ENCODE results near the gene THTPA. TPM values are rescaled to one million over a fixed set of nuclear protein-coding genes. Genes with fewer than 3 reads are reported as not detected.

The THTPA gene
- total RNA-seq, 4 donors from 2014 or later = 2.8 to 10.9 (median 10.7) TPM

DNA sequence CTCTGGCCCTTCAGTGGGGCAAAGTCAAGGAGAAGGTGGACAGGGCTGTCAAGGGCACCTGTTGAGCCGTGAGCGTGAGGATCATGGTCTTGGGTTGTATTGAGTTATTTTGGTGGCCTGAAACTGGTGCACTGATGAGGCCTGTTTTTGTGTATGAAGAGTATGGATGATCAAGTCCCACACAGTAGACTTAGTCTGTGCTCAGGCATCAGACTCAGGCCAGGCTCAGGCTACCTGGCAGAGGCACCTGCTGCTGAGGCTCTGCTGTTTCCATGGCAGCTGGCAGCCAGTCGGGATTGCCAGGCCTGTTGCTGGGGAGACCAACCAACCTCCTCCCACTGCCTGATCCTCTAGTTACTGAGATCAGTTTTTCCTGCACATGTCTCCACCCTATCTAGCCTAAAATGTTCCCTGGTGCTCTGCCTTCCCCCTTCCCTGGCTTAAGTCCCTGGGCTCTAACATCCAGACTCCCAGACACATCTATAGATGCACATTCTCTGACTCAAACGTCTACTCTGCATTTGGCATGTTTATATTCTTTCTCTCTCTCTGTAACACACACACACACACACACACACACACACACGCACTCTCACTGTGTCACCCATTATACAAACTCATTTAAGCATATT, 17.4 kb downstream of the THTPA start:
- peak in 1 of 2 donors; percentile 62 for DNase-seq (ENCODE audit: low spot score in 2 of 2)
- 73 to 76% methylated on average over 5 of the region's 5 CpGs for WGBS, 2 donors
- intact Hi-C loops (cut with DNase I; ENCODE audit: low total_unique reads) = no loop called here
- no peak overlapping the region for H3K4me3 ChIP-seq (ENCODE audit: low read depth, poor library complexity, severe bottlenecking)
- TF ChIP-seq POLR2A (IDR thresholded peaks at IDR 0.05) = no peak
- TF ChIP-seq, protein P1, sequence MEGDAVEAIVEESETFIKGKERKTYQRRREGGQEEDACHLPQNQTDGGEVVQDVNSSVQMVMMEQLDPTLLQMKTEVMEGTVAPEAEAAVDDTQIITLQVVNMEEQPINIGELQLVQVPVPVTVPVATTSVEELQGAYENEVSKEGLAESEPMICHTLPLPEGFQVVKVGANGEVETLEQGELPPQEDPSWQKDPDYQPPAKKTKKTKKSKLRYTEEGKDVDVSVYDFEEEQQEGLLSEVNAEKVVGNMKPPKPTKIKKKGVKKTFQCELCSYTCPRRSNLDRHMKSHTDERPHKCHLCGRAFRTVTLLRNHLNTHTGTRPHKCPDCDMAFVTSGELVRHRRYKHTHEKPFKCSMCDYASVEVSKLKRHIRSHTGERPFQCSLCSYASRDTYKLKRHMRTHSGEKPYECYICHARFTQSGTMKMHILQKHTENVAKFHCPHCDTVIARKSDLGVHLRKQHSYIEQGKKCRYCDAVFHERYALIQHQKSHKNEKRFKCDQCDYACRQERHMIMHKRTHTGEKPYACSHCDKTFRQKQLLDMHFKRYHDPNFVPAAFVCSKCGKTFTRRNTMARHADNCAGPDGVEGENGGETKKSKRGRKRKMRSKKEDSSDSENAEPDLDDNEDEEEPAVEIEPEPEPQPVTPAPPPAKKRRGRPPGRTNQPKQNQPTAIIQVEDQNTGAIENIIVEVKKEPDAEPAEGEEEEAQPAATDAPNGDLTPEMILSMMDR (IDR thresholded peaks at IDR 0.05) = no peak

DNA sequence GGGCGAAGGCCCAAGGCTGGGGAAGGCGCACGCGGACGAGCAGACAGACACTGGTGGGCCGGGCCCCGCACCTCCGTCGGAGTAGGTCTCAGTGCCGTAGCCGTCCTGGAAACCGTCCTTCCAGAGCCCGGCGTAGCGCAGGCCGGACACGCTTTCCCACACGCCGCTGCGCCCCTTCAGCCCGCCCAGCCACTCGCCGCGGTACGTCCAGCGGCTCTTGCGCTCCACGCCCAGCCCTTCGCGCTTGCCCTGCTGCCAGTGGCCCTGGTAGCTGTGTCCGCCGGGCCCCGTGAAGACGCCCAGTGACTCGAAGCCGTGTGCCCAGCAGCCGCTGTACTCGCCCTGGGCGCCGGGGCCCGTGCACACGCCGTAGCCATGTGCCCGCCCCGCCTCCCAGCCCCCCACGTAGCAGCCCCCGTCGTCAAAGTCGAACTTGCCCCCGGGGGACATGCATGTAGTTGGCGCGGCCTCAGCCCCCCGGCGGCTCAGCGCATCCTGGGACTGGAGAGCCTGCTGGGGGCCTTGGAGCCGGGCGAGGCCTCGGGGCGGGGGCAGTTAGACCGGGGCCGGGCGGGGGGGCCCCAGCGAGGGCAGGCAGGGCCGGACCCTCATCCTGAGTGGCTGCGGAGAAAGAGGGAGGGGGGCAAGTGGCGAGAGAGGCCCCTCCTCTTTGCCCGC, 21.1 kb downstream of the THTPA start:
- DNase-seq (ENCODE audit: low spot score in 2 of 2) = peak in 1 of 2 donors; percentile 85
- WGBS, 2 donors = 3% methylated on average over 52 to 56 of the region's 67 CpGs
- H3K4me3 ChIP-seq (ENCODE audit: low read depth, poor library complexity, severe bottlenecking) = no peak overlapping the region
- TF ChIP-seq POLR2A (IDR thresholded peaks at IDR 0.05) = no peak
- TF ChIP-seq, protein P1 (IDR thresholded peaks at IDR 0.05) = no peak
- intact Hi-C loops (cut with DNase I; ENCODE audit: low total_unique reads) = no loop called here

DNA sequence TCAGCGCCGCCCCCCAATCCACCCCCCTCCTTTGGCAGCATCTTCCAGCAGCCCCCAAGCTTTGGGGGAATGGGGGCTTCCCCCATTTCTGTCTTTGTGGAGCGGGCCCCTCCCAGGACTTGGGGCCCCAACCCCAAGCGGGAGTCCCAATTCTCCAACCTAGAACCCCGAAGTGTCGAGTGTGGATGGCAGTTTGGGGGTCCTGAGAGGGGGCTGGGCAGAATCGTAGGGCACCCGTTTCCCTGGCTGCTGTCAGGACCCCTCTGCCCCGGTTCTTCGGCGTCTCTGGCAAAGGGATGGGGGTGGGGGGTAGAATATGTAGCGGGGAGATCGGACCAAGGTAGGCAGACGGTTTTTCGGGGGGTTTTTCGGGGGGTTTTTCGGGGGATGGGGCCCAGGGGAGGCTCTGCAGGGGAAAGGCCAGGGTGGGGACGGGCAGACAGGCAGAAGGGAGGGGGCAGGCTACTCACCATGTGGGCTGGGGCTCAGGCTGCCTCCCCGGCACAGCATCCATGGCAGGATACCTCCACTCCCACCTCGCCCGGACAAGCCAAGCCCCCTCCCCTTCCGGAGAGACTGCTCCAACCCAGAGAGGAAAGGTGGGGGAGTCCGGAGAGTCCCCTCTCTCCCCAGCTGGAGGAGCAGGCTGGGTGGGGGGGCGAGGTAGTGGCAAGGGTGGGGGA, 21.8 kb downstream of the THTPA start:
- DNase-seq (ENCODE audit: low spot score in 2 of 2) = peak in 1 of 2 donors; percentile 42
- intact Hi-C loops (cut with DNase I; ENCODE audit: low total_unique reads) = no loop called here
- 2% methylated on average over 22 to 24 of the region's 24 CpGs for WGBS, 2 donors
- TF ChIP-seq, protein P1 (IDR thresholded peaks at IDR 0.05) = no peak
- no peak for TF ChIP-seq POLR2A (IDR thresholded peaks at IDR 0.05)
- no peak overlapping the region for H3K4me3 ChIP-seq (ENCODE audit: low read depth, poor library complexity, severe bottlenecking)

DNA sequence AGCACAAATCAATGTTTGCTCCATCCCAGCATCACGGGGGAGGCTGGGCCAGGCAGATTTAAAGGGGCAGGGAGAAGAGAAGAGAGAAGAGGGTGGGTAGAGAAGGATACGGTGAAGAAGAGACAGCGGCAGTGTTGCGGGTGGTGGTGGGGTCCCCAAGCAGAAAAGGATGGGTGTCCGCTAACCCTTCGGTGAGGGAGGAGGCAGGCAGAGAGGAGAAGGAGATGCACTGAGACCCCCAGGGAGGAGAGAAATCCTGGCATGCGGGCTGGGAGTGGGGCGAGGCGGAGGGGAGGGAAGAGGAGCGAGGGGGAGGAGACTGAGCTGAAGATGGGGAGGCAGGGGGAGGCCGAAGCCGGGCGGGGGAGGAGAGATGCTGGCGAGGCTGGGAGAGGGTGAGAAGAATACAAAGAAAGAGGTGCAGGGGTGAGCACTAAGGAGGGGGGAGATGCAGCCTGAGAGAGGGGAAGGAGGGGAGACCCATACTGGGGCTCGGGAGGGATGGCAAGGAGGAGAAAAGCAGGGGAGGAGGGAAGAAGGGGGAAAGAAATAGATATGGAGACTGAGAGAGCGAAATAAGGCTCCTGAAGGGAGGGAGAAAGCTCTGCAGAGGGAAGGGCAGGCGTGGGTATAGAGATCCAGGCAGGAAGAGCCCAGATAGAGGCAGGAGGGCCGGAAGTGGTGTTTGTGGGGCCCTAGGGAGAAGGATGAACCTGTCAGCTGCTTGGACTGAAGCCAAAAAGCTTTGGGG, 22.7 kb downstream of the THTPA start, which contains the start of gene JPH4:
Gene JPH4 (minus strand): TSS at position 231 of the 751 bp plus-strand sequence. CDS start 1,337 bp downstream, outside the sequence.
- no peak within 1 kb of the TSS for H3K4me3 ChIP-seq (ENCODE audit: low read depth, poor library complexity, severe bottlenecking)
- whole genome bisulfite sequencing, 2 donors = 19 to 23% methylated on average over 18 of the region's 18 CpGs
- TF ChIP-seq, protein P1 (IDR thresholded peaks at IDR 0.05) = no peak
- no peak for TF ChIP-seq POLR2A (IDR thresholded peaks at IDR 0.05)
- intact Hi-C loops (cut with DNase I; ENCODE audit: low total_unique reads) = no loop called here
- peak in 1 of 2 donors; percentile 80 for DNase-seq (ENCODE audit: low spot score in 2 of 2)

DNA sequence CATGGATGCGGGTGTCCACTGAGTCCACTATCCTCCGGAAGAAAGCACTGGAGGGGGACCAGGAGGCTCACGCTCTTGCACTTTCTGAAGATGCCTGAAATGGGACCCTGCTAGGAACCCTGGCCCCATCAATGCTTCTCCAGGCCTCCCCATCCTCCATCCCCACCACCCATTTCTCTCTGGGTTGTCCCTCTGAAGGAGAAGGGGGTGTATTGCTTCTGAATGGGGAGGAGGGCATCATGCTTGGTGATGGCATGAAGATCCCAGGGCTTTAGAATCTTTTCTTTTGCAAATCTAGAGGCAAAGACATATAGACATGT, 23.2 kb downstream of the THTPA start:
- peak in 1 of 2 donors; percentile 50 for DNase-seq (ENCODE audit: low spot score in 2 of 2)
- intact Hi-C loops (cut with DNase I; ENCODE audit: low total_unique reads) = no loop called here
- TF ChIP-seq, protein P1 (IDR thresholded peaks at IDR 0.05) = no peak
- no peak for TF ChIP-seq POLR2A (IDR thresholded peaks at IDR 0.05)

More for the DNA sequence above, 23.2 kb downstream of the THTPA start:
- WGBS, 2 donors = 56 to 67% methylated on average over 3 of the region's 3 CpGs
- H3K4me3 ChIP-seq (ENCODE audit: low read depth, poor library complexity, severe bottlenecking) = no peak overlapping the region
